Mucosa of descending colon (tissue), 3 donors: ENCODE measurements around the gene TRPV6. TPM values are rescaled to one million over a fixed set of nuclear protein-coding genes. Genes with fewer than 3 reads are reported as not detected.

Experiments used
- ATAC-seq: fragments of 200-7000 bp; cut with Tn5 transposase; one replicate; pipeline ENCODE4 v1.9.1; 2020; ENCODE audit warnings: mild to moderate bottlenecking, moderate library complexity
- DNase-seq, 3 donors: peaks; one replicate each; pipeline ENCODE4 v3.0.0-alpha.2; 2020
- H3K36me3 ChIP-seq: fragments of 200-600 bp; one replicate; pipeline ENCODE4 v1.8.0; 2021; ENCODE audit warnings: low read depth, mild to moderate bottlenecking
- H3K4me1 ChIP-seq: fragments of 200-600 bp; one replicate; pipeline ENCODE4 v1.8.0; 2021; ENCODE audit warnings: low read depth, mild to moderate bottlenecking
- H3K4me3 ChIP-seq: fragments of 200-600 bp; one replicate; pipeline ENCODE4 v1.8.0; 2021; ENCODE audit warnings: mild to moderate bottlenecking
- H3K9me3 ChIP-seq: fragments of 200-600 bp; one replicate; pipeline ENCODE4 v1.8.0; 2021; ENCODE audit warnings: mild to moderate bottlenecking
- CTCF ChIP-seq: fragments of 200-600 bp; IDR thresholded peaks from one replicate; pipeline ENCODE4 v1.8.0; 2022; ENCODE audit warnings: antibody characterized with exemption, mild to moderate bottlenecking
- intact Hi-C, 2 donors: fragments of 100-400 bp; cut with DNase I in 1 of 2; cut with micrococcal nuclease in 1 of 2; formaldehyde crosslinking; loops; one replicate each; pipeline versions ENCODE4 v1.11.0 to v1.11.1; 2022; cut with DNase I, micrococcal nuclease
- total RNA-seq, 3 donors: library from RNA; stranded (reverse); fragmentation: NEBNext Ultra II Directional in 2 of 3; extraction: Animal tissue kit (Norgen Biotek cat#: 25700) in 2 of 3; gene quantifications; one replicate each; pipeline versions ENCODE4 v1.2.1 to v1.2.4, GENCODE V29; 2021 to 2023
- donor health status: DM: no; HTN: no; CAD: no; lungs with moderate emphysema.
- donor health status: DM: no; HTN: no; CAD: no.
- donor health status: DM: no; HTN: yes; CAD: no.

TRPV6 gene
- total RNA-seq, 3 donors from 2014 or later, result 0.35 to 0.55 (median 0.44) TPM

GRCh38 chr7:142919656-142920055 lies 34.1 kb upstream of the TRPV6 start:
- Histone ChIP-seq H3K9me3 (no peaks in the 10 kb centered on the region), H3K4me1 (no peaks in the 10 kb centered on the region), H3K36me3 (no peaks in the 10 kb centered on the region), H3K4me3 (no peak overlapping the region)
- intact Hi-C loops, result no loop called here
- ATAC-seq (no peak), DNase-seq (no peak)
- no peak for TF ChIP-seq CTCF

- no peaks in the 10 kb centered on the region for H3K4me1 ChIP-seq
- ATAC-seq, result no peak
- H3K4me3 ChIP-seq, result no peak overlapping the region
- DNase-seq, result no peak
- intact Hi-C loops, result no loop called here
- H3K9me3 ChIP-seq, result no peaks in the 10 kb centered on the region
- no peak for TF ChIP-seq CTCF
- no peaks in the 10 kb centered on the region for H3K36me3 ChIP-seq
These were observed 33.4 kb upstream of the TRPV6 start for GRCh38 chr7:142918901-142919300.

GRCh38 chr7:142917447-142917846 lies 31.9 kb upstream of the TRPV6 start:
- no peaks in the 10 kb centered on the region for H3K4me1 ChIP-seq
- TF ChIP-seq CTCF, result no peak
- no peak for DNase-seq

GRCh38 chr7:142916508-142916907 lies 31.0 kb upstream of the TRPV6 start:
- DNase-seq (no peak), ATAC-seq (no peak)
- TF ChIP-seq CTCF, result no peak
- H3K36me3 ChIP-seq, result no peaks in the 10 kb centered on the region
- no peaks in the 10 kb centered on the region for H3K4me1 ChIP-seq
- intact Hi-C loops, result no loop called here
- H3K4me3 ChIP-seq, result no peak overlapping the region
- H3K9me3 ChIP-seq, result no peaks in the 10 kb centered on the region

More at GRCh38 chr7:142917447-142917846, 31.9 kb upstream of the TRPV6 start:
- ATAC-seq, result no peak
- no peaks in the 10 kb centered on the region for H3K36me3 ChIP-seq
- no peak overlapping the region for H3K4me3 ChIP-seq
- no peaks in the 10 kb centered on the region for H3K9me3 ChIP-seq
- intact Hi-C loops, result no loop called here

GRCh38 chr7:142915315-142915714 lies 29.8 kb upstream of the TRPV6 start:
- no peak for ATAC-seq
- TF ChIP-seq CTCF, result no peak
- no peaks in the 10 kb centered on the region for H3K9me3 ChIP-seq
- H3K4me1 ChIP-seq, result no peaks in the 10 kb centered on the region
- intact Hi-C loops, result no loop called here
- no peaks in the 10 kb centered on the region for H3K36me3 ChIP-seq
- DNase-seq, result no peak
- no peak overlapping the region for H3K4me3 ChIP-seq

GRCh38 chr7:142914121-142914520 lies 28.6 kb upstream of the TRPV6 start:
- intact Hi-C loops, result no loop called here
- DNase-seq, result no peak
- Histone ChIP-seq H3K9me3 (no peaks in the 10 kb centered on the region), H3K4me3 (no peak overlapping the region), H3K36me3 (no peaks in the 10 kb centered on the region), H3K4me1 (no peaks in the 10 kb centered on the region)
- TF ChIP-seq CTCF, result no peak
- no peak for ATAC-seq
